ENCODE results near the gene CBX6.

- TF ChIP-seq SMARCC2 (IDR thresholded peaks at IDR 0.05; ENCODE audit: low read depth), result no peak
- no peak for TF ChIP-seq RAD21 (CRISPR knock-in tag; conservative IDR thresholded peaks at IDR 0.05 in 1 of 2, IDR thresholded peaks at IDR 0.05 in 1 of 2)
- TF ChIP-seq NFXL1 (CRISPR knock-in tag; IDR thresholded peaks at IDR 0.05), result no peak
- TF ChIP-seq CTCF (IDR thresholded peaks at IDR 0.05 in 2 of 3, conservative IDR thresholded peaks at IDR 0.05 in 1 of 3; ENCODE audit: insufficient read depth in 2 of 3, low read depth in 1 of 3, low read length in 3 of 3), result no peak
- no peak for TF ChIP-seq LCOR (CRISPR knock-in tag; IDR thresholded peaks at IDR 0.05)
Measured at GRCh38 chr22:38858492-38858891, 13.5 kb downstream of the CBX6 start.

All from K562 (cell line).